HepG2 (cell line): ENCODE results near the gene ATP13A1. TPM values are rescaled to one million over a fixed set of nuclear protein-coding genes. Genes with fewer than 3 reads are reported as not detected.
A peak's percentile ranks its signal among the peaks of the same experiment; 100 is the strongest.

ENCODE experiments used
- ARID2 ChIP-seq: sonication (generic); formaldehyde crosslinking; IDR thresholded peaks from 2 replicates; pipeline ENCODE4 v1.8.1; 2022; ENCODE audit warnings: mild to moderate bottlenecking, missing genetic modification reagents, borderline replicate concordance
- CEBPG ChIP-seq: IDR thresholded peaks from 2 replicates; pipeline ENCODE4 v1.6.1; 2016
- EED ChIP-seq: sonication (generic); formaldehyde crosslinking; IDR thresholded peaks from 2 replicates; pipeline ENCODE4 v1.5.0; 2020; ENCODE audit warnings: mild to moderate bottlenecking, missing genetic modification reagents
- HNF4A ChIP-seq: sonication (generic); formaldehyde crosslinking; IDR thresholded peaks from 2 replicates; pipeline ENCODE4 v1.4.0; 2020; ENCODE audit warnings: missing genetic modification reagents
- MAFK ChIP-seq, 2 experiments: IDR thresholded peaks in 1 of 2; conservative IDR thresholded peaks in 1 of 2; 2 replicates each; pipeline ENCODE4 v1.6.1; 2011; ENCODE audit warnings: improper control_type of control experiment in 2 of 2, low read length in 2 of 2
- RBM39 ChIP-seq: fragments of 200-400 bp; formaldehyde crosslinking; IDR thresholded peaks from one replicate; pipeline ENCODE4 v1.6.1; 2018; ENCODE audit warnings: antibody characterized with exemption, mild to moderate bottlenecking, low read depth, low read length; ENCODE audit not compliant: poor library complexity, severe bottlenecking
- ZEB1 ChIP-seq: IDR thresholded peaks from 2 replicates; pipeline ENCODE4 v1.6.1; 2012; ENCODE audit warnings: mild to moderate bottlenecking, low read depth, inconsistent platforms; ENCODE audit not compliant: insufficient replicate concordance
- ZKSCAN5 ChIP-seq: sonication (generic); formaldehyde crosslinking; IDR thresholded peaks from 2 replicates; pipeline ENCODE4 v1.5.1; 2020; ENCODE audit warnings: mild to moderate bottlenecking, missing genetic modification reagents
- ZMAT3 ChIP-seq: sonication (generic); formaldehyde crosslinking; conservative IDR thresholded peaks from 2 replicates; pipeline ENCODE4 v1.7.0; 2021; ENCODE audit warnings: missing genetic modification reagents
- ZNF138 ChIP-seq: sonication (generic); formaldehyde crosslinking; IDR thresholded peaks from 2 replicates; pipeline ENCODE4 v1.5.0; 2020; ENCODE audit warnings: mild to moderate bottlenecking, low read depth, missing genetic modification reagents
- ZNF253 ChIP-seq: sonication (generic); formaldehyde crosslinking; IDR thresholded peaks from 2 replicates; pipeline ENCODE4 v1.8.0; 2022; ENCODE audit warnings: mild to moderate bottlenecking, missing genetic modification reagents, borderline replicate concordance
- ZNF3 ChIP-seq: IDR thresholded peaks from 2 replicates; pipeline ENCODE4 v1.7.0; 2017; ENCODE audit warnings: inconsistent platforms
- ZNF350 ChIP-seq: sonication (generic); formaldehyde crosslinking; IDR thresholded peaks from 2 replicates; pipeline ENCODE4 v1.4.0; 2020; ENCODE audit warnings: mild to moderate bottlenecking, low read depth, missing genetic modification reagents, borderline replicate concordance
- ZNF766 ChIP-seq: sonication (generic); formaldehyde crosslinking; IDR thresholded peaks from 2 replicates; pipeline ENCODE4 v1.5.0; 2020; ENCODE audit warnings: missing genetic modification reagents, borderline replicate concordance
- ZSCAN31 ChIP-seq: sonication (generic); formaldehyde crosslinking; IDR thresholded peaks from 2 replicates; pipeline ENCODE4 v1.5.0; 2020; ENCODE audit warnings: low read depth, mild to moderate bottlenecking, missing genetic modification reagents
- polyA plus RNA-seq, 8 experiments: library from polyadenylated mRNA; depleted of rRNA in 3 of 8; stranded (reverse) in 7 of 8; unstranded in 1 of 8; fragments of >200 nt; fragmentation: Illumina TruSeq in 4 of 8; extraction: Trizol in 4 of 8; gene quantifications; 2 replicates each; pipeline versions ENCODE4 v1.2.1 to v1.2.3, GENCODE V29; 2011 to 2016; ENCODE audit warnings: low read depth in 4 of 8, missing spikeins in 1 of 8, mixed read lengths in 1 of 8; ENCODE audit not compliant: insufficient read depth in 1 of 8
- total RNA-seq, 5 experiments: library from RNA; depleted of rRNA; stranded (reverse); fragments of >200 nt; fragmentation: Illumina TruSeq; extraction: Trizol; gene quantifications; 2 replicates each; pipeline ENCODE4 v1.2.3, GENCODE V29; 2016; ENCODE audit warnings: low read depth in 1 of 5
- TF ChIP-seq, protein P1 (sequence below): sonication (generic); formaldehyde crosslinking; IDR thresholded peaks from 2 replicates; pipeline ENCODE4 v1.4.0; 2020; ENCODE audit warnings: missing genetic modification reagents
- TF ChIP-seq, protein P2 (sequence below): sonication (generic); formaldehyde crosslinking; IDR thresholded peaks from 2 replicates; pipeline ENCODE4 v1.5.0; 2020; ENCODE audit warnings: missing genetic modification reagents, mild to moderate bottlenecking, borderline replicate concordance
- TF ChIP-seq, protein P3 (sequence below): sonication (generic); formaldehyde crosslinking; IDR thresholded peaks from 2 replicates; pipeline ENCODE4 v1.4.0; 2020; ENCODE audit warnings: mild to moderate bottlenecking, missing genetic modification reagents
- TF ChIP-seq, protein P4 (sequence below): sonication (generic); formaldehyde crosslinking; IDR thresholded peaks from 2 replicates; pipeline ENCODE4 v1.4.0; 2020; ENCODE audit warnings: mild to moderate bottlenecking, low read depth, missing genetic modification reagents
- TF ChIP-seq, protein P5 (sequence below): sonication (generic); formaldehyde crosslinking; IDR thresholded peaks from 2 replicates; pipeline ENCODE4 v1.4.0; 2020; ENCODE audit warnings: low read depth, mild to moderate bottlenecking, missing genetic modification reagents

ATP13A1 gene
- total and polyA plus RNA-seq, 2 of the 13 experiments (the other 11 are each of a cell fraction or from before 2014, with no cell fraction given): 23.2 to 41.7 TPM

DNA sequence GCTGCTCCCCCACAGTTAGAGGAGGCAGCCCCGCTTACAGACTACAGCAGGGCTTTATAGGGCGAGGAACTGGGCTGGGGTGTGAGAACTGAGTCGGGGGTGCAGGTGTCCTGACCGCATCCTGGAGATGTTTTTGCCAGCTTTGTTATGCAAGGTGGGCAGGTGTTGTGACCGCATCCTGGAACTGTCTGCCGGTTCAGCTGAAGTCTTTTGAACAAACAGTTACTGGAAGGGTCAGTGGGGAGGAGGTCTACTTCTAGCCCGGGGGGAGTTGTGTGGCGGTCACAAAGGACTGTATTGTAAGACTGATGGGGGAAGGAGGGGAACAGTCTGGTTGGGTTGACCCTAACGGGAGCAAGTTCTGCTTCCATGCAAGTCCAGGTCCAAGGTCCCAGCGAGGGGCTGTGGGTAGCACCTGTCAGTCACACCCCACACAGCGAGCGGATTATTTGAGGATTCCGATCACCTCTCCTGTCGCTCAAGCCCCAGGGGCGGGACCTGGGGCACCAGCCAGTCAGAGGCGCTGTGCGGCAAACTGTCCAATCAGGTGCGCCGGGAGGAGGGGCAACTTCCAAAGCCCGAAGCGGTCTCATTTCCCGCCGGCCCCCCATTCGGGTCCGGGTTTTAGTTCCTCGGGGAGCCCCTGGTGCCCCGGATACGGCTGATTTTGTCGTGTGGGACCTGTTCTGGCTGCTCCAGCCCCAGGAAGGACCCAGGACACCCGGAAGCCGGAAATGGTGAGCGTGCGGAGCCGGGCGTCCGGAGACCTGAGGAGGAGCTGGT is 4.9 kb upstream of the ATP13A1 start, which contains the start of gene ZNF101 (continued):
- TF ChIP-seq ZNF253 (CRISPR knock-in tag) (no peak), RBM39 (peak; percentile 55), ZNF350 (CRISPR knock-in tag) (peak; percentile 14; the same call in 1 of the 2 replicates), CEBPG (CRISPR knock-in tag) (peak; percentile 51), HNF4A (CRISPR knock-in tag) (peak; percentile 89), ZEB1 (peak; percentile 88), ZNF3 (CRISPR knock-in tag) (no peak), ZNF138 (no peak), ZSCAN31 (0 out of 2 replicates have a peak, but pooled peaks have one; percentile 52), ZKSCAN5 (no peak), EED (no peak), ARID2 (CRISPR knock-in tag) (no peak), ZNF766 (CRISPR knock-in tag) (0 out of 2 replicates have a peak, but pooled peaks have one; percentile 22), MAFK (conservative IDR thresholded peaks at IDR 0.05 in 1 of 2, IDR thresholded peaks at IDR 0.05 in 1 of 2; ENCODE audit: low read length in 2 of 2) (no peak), ZMAT3 (CRISPR knock-in tag) (no peak)
- TF ChIP-seq, protein P1, sequence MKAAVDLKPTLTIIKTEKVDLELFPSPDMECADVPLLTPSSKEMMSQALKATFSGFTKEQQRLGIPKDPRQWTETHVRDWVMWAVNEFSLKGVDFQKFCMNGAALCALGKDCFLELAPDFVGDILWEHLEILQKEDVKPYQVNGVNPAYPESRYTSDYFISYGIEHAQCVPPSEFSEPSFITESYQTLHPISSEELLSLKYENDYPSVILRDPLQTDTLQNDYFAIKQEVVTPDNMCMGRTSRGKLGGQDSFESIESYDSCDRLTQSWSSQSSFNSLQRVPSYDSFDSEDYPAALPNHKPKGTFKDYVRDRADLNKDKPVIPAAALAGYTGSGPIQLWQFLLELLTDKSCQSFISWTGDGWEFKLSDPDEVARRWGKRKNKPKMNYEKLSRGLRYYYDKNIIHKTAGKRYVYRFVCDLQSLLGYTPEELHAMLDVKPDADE (CRISPR knock-in tag): no peak
- TF ChIP-seq, protein P2, sequence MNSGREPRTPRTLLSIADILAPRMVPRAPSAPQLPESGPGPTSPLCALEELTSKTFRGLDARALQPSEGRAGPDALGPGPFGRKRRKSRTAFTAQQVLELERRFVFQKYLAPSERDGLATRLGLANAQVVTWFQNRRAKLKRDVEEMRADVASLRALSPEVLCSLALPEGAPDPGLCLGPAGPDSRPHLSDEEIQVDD (CRISPR knock-in tag): no peak
- TF ChIP-seq, protein P3, sequence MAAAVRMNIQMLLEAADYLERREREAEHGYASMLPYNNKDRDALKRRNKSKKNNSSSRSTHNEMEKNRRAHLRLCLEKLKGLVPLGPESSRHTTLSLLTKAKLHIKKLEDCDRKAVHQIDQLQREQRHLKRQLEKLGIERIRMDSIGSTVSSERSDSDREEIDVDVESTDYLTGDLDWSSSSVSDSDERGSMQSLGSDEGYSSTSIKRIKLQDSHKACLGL (CRISPR knock-in tag): peak; percentile 47; the same call in 1 of the 2 replicates
- TF ChIP-seq, protein P4, sequence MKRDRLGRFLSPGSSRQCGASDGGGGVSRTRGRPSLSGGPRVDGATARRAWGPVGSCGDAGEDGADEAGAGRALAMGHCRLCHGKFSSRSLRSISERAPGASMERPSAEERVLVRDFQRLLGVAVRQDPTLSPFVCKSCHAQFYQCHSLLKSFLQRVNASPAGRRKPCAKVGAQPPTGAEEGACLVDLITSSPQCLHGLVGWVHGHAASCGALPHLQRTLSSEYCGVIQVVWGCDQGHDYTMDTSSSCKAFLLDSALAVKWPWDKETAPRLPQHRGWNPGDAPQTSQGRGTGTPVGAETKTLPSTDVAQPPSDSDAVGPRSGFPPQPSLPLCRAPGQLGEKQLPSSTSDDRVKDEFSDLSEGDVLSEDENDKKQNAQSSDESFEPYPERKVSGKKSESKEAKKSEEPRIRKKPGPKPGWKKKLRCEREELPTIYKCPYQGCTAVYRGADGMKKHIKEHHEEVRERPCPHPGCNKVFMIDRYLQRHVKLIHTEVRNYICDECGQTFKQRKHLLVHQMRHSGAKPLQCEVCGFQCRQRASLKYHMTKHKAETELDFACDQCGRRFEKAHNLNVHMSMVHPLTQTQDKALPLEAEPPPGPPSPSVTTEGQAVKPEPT: no peak
- TF ChIP-seq, protein P5, sequence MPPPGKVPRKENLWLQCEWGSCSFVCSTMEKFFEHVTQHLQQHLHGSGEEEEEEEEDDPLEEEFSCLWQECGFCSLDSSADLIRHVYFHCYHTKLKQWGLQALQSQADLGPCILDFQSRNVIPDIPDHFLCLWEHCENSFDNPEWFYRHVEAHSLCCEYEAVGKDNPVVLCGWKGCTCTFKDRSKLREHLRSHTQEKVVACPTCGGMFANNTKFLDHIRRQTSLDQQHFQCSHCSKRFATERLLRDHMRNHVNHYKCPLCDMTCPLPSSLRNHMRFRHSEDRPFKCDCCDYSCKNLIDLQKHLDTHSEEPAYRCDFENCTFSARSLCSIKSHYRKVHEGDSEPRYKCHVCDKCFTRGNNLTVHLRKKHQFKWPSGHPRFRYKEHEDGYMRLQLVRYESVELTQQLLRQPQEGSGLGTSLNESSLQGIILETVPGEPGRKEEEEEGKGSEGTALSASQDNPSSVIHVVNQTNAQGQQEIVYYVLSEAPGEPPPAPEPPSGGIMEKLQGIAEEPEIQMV: no peak
